Testis (tissue), 2 donors: ENCODE measurements around the gene MANSC4.

Source experiments
- CTCF ChIP-seq, 3 experiments: fragments of 450-650 bp in 2 of 3; fragments of 200-600 bp in 1 of 3; sonication (generic) in 1 of 3; IDR thresholded peaks; one replicate each; pipeline ENCODE4 v1.5.1; 2016 to 2019; ENCODE audit warnings: antibody characterized with exemption in 3 of 3, mild to moderate bottlenecking in 2 of 3, moderate library complexity in 1 of 3
- POLR2A ChIP-seq: fragments of 450-650 bp; IDR thresholded peaks from one replicate; pipeline ENCODE4 v1.6.1; 2017; ENCODE audit warnings: antibody characterized with exemption, mild to moderate bottlenecking, moderate library complexity

- TF ChIP-seq CTCF (IDR thresholded peaks at IDR 0.05) (no peak), POLR2A (no peak)
These were observed at the start of gene MANSC4, which contains the start of gene KLHL42 for GRCh38 chr12:27779920-27780611.
